Activated T-helper 1 cell treated with anti-CD3 and anti-CD28 coated beads, Interleukin-12 subunit alpha, Interleukin-12 subunit beta, Interleukin-2, Interleukin-4 antibody, amounts not matched to agents 30 ng/mL and 10 ng/mL and 1 ng/mL, durations not matched to agents 14 hours and 24 hours and 36 hours (primary cell): Measurements from ENCODE around the gene NPIPB6. TPM values are rescaled to one million over a fixed set of nuclear protein-coding genes. Genes with fewer than 3 reads are reported as not detected.

Experiments
- DNase-seq: peaks from one replicate; pipeline ENCODE4 v3.0.0; 2021; ENCODE audit warnings: low spot score
- H3K27ac Mint-ChIP-seq: one replicate; pipeline ENCODE4 v1.8.0; 2021; ENCODE audit warnings: mild to moderate bottlenecking, mixed read lengths
- H3K27me3 Mint-ChIP-seq: one replicate; pipeline ENCODE4 v1.8.0; 2022; ENCODE audit warnings: mild to moderate bottlenecking, moderate library complexity, mixed read lengths; ENCODE audit not compliant: insufficient read depth
- H3K36me3 Mint-ChIP-seq: one replicate; pipeline ENCODE4 v1.8.0; 2021; ENCODE audit warnings: low read depth, mixed read lengths
- H3K4me1 Mint-ChIP-seq: one replicate; pipeline ENCODE4 v1.8.0; 2021; ENCODE audit warnings: low read depth, mixed read lengths
- H3K4me3 Mint-ChIP-seq: one replicate; pipeline ENCODE4 v1.8.0; 2021; ENCODE audit warnings: mild to moderate bottlenecking, moderate library complexity, mixed read lengths
- H3K9me3 Mint-ChIP-seq: one replicate; pipeline ENCODE4 v1.8.0; 2021; ENCODE audit warnings: mixed read lengths
- intact Hi-C: fragments of 100-400 bp; cut with micrococcal nuclease; formaldehyde crosslinking; loops from one replicate; pipeline ENCODE4 v1.15.1; 2024
- total RNA-seq: library from RNA; stranded (reverse); gene quantifications from 2 replicates; pipeline ENCODE4 v1.2.3, GENCODE V29; 2022

Gene NPIPB6
- total RNA-seq, 1 donor from 2014 or later, result 4.1 TPM

GRCh38 chr16:28303132-28303531, 60.2 kb downstream of the NPIPB6 start:
- Mint-ChIP-seq H3K9me3 (no peaks in the 10 kb centered on the region), H3K4me3 (no peak overlapping the region), H3K27ac (no peak overlapping the region), H3K4me1 (peaks cover 8% of the 10 kb centered on the region), H3K27me3 (peaks cover 5% of the 10 kb centered on the region), H3K36me3 (peaks cover 1% of the 10 kb centered on the region)
- intact Hi-C loops, result no loop called here
- no peak for DNase-seq

GRCh38 chr16:28301620-28302019, 61.7 kb downstream of the NPIPB6 start:
- Mint-ChIP-seq H3K4me1 (peaks cover 23% of the 10 kb centered on the region), H3K27me3 (peaks cover 6% of the 10 kb centered on the region), H3K27ac (no peak overlapping the region), H3K36me3 (peaks cover 1% of the 10 kb centered on the region), H3K9me3 (no peaks in the 10 kb centered on the region), H3K4me3 (no peak overlapping the region)
- intact Hi-C loops, result no loop called here
- no peak for DNase-seq

GRCh38 chr16:28301154-28301553, 62.2 kb downstream of the NPIPB6 start:
- Mint-ChIP-seq H3K9me3 (no peaks in the 10 kb centered on the region), H3K4me3 (no peak overlapping the region), H3K36me3 (peaks cover 1% of the 10 kb centered on the region), H3K27me3 (peaks cover 7% of the 10 kb centered on the region), H3K27ac (no peak overlapping the region), H3K4me1 (peaks cover 24% of the 10 kb centered on the region)
- no peak for DNase-seq
- intact Hi-C loops, result no loop called here

GRCh38 chr16:28300327-28300726, 63.0 kb downstream of the NPIPB6 start:
- intact Hi-C loops, result no loop called here
- no peak for DNase-seq
- H3K4me3 Mint-ChIP-seq, result no peak overlapping the region
- no peaks in the 10 kb centered on the region for H3K9me3 Mint-ChIP-seq
- no peak overlapping the region for H3K27ac Mint-ChIP-seq
- H3K27me3 Mint-ChIP-seq, result peaks cover 9% of the 10 kb centered on the region
- peaks cover 1% of the 10 kb centered on the region for H3K36me3 Mint-ChIP-seq
- peaks cover 24% of the 10 kb centered on the region for H3K4me1 Mint-ChIP-seq

GRCh38 chr16:28298511-28298878, 64.8 kb downstream of the NPIPB6 start:
- Mint-ChIP-seq H3K36me3 (no peaks in the 10 kb centered on the region), H3K27ac (peak overlapping the region; percentile 23), H3K4me1 (peaks cover 24% of the 10 kb centered on the region), H3K9me3 (no peaks in the 10 kb centered on the region), H3K27me3 (peaks cover 20% of the 10 kb centered on the region), H3K4me3 (no peak overlapping the region)
- no peak for DNase-seq
- intact Hi-C loops, result loop anchor here (10.0 kb wide), 1 partner anchor 196 kb away; the partner anchor contains the start of genes APOBR and CLN3

- H3K4me3 Mint-ChIP-seq, result no peak overlapping the region
- DNase-seq, result no peak
- H3K36me3 Mint-ChIP-seq, result no peaks in the 10 kb centered on the region
- peaks cover 21% of the 10 kb centered on the region for H3K27me3 Mint-ChIP-seq
- H3K9me3 Mint-ChIP-seq, result no peaks in the 10 kb centered on the region
- intact Hi-C loops, result loop anchor here (10.0 kb wide), 1 partner anchor 197 kb away; the partner anchor contains the start of genes APOBR and CLN3
- H3K4me1 Mint-ChIP-seq, result peaks cover 24% of the 10 kb centered on the region
- H3K27ac Mint-ChIP-seq, result peak overlapping the region; percentile 23
These were observed 65.4 kb downstream of the NPIPB6 start for GRCh38 chr16:28297784-28298510.

GRCh38 chr16:28297308-28297707, 66.0 kb downstream of the NPIPB6 start:
- peaks cover 17% of the 10 kb centered on the region for H3K27me3 Mint-ChIP-seq
- H3K27ac Mint-ChIP-seq, result no peak overlapping the region
- intact Hi-C loops, result loop anchor here (10.0 kb wide), 1 partner anchor 197 kb away; the partner anchor contains the start of genes APOBR and CLN3
- H3K36me3 Mint-ChIP-seq, result no peaks in the 10 kb centered on the region
- peaks cover 24% of the 10 kb centered on the region for H3K4me1 Mint-ChIP-seq
- H3K9me3 Mint-ChIP-seq, result no peaks in the 10 kb centered on the region
- H3K4me3 Mint-ChIP-seq, result peak overlapping the region; percentile 17
- no peak for DNase-seq

- Mint-ChIP-seq H3K4me3 (no peak overlapping the region), H3K27ac (no peak overlapping the region), H3K27me3 (peaks cover 17% of the 10 kb centered on the region), H3K4me1 (peaks cover 36% of the 10 kb centered on the region), H3K36me3 (no peaks in the 10 kb centered on the region), H3K9me3 (no peaks in the 10 kb centered on the region)
- DNase-seq, result no peak
- intact Hi-C loops, result loop anchor here (10.0 kb wide), 1 partner anchor 200 kb away; the partner anchor contains the start of genes APOBR and CLN3
These were observed 68.0 kb downstream of the NPIPB6 start for GRCh38 chr16:28295276-28295675.

- Mint-ChIP-seq H3K9me3 (no peaks in the 10 kb centered on the region), H3K27me3 (peaks cover 17% of the 10 kb centered on the region), H3K4me3 (peak overlapping the region; percentile 73), H3K4me1 (peaks cover 33% of the 10 kb centered on the region), H3K36me3 (no peaks in the 10 kb centered on the region), H3K27ac (no peak overlapping the region)
- intact Hi-C loops, result loop anchor here (10.0 kb wide), 1 partner anchor 201 kb away; the partner anchor contains the start of genes APOBR and CLN3
- DNase-seq, result no peak
These were observed 69.1 kb downstream of the NPIPB6 start for GRCh38 chr16:28294201-28294600.

- Mint-ChIP-seq H3K4me1 (peaks cover 39% of the 10 kb centered on the region), H3K36me3 (no peaks in the 10 kb centered on the region), H3K4me3 (peak overlapping the region; percentile 73), H3K27ac (no peak overlapping the region), H3K9me3 (no peaks in the 10 kb centered on the region), H3K27me3 (peaks cover 17% of the 10 kb centered on the region)
- intact Hi-C loops, result loop anchor here (10.0 kb wide), 1 partner anchor 201 kb away; the partner anchor contains the start of genes APOBR and CLN3
- DNase-seq, result no peak
These were observed 69.7 kb downstream of the NPIPB6 start for GRCh38 chr16:28293601-28293960.

- Mint-ChIP-seq H3K4me1 (peaks cover 40% of the 10 kb centered on the region), H3K36me3 (no peaks in the 10 kb centered on the region), H3K27ac (peak overlapping the region; percentile 73), H3K9me3 (no peaks in the 10 kb centered on the region), H3K4me3 (peak overlapping the region; percentile 80), H3K27me3 (peaks cover 19% of the 10 kb centered on the region)
- DNase-seq, result no peak
- intact Hi-C loops, result loop anchor here (1.0 to 10.0 kb wide), 3 partner anchors 17 to 202 kb away; partner anchors contain the start of genes APOBR and CLN3
These were observed 70.3 kb downstream of the NPIPB6 start for GRCh38 chr16:28292731-28293600.
